SK-N-SH (cell line): ENCODE data around the gene LVRN. TPM values are rescaled to one million over a fixed set of nuclear protein-coding genes. Genes with fewer than 3 reads are reported as not detected.

Experiments
- CTCF ChIA-PET: fragments of 300-600, 350-600 bp; formaldehyde crosslinking; extraction: SDS; loops from one replicate; lab custom pipeline; 2021; lab: Yijun Ruan, JAX
- POLR2A ChIA-PET: fragments of 350-600 bp; sonication (Branson Sonifier 250); formaldehyde crosslinking; extraction: SDS; loops from one replicate; lab custom pipeline; 2020; ENCODE audit warnings: antibody characterized with exemption, inconsistent platforms; lab: Yijun Ruan, JAX
- DNase-seq: peaks from one replicate; pipeline ENCODE4 v3.0.0; 2012
- H2AFZ ChIP-seq: fragments of 200-600 bp; sonication (generic); 2 replicates; pipeline ENCODE4 v1.8.1; 2016; ENCODE audit warnings: antibody characterized with exemption, mild to moderate bottlenecking, low read depth
- H3F3A ChIP-seq: fragments of 200-600 bp; sonication (generic); replicated peaks from 2 replicates; pipeline ENCODE3; 2016; ENCODE audit warnings: antibody characterized with exemption, mild to moderate bottlenecking; ENCODE audit not compliant: insufficient read depth
- H3K27ac ChIP-seq, 2 experiments: fragments of 200-500 bp in 1 of 2; fragments of 200-600 bp in 1 of 2; sonication (Bioruptor generic) in 1 of 2; sonication (generic), shearing (Covaris generic) in 1 of 2; 2 replicates each; pipeline versions ENCODE4 v1.5.1 to v1.6.1; 2014 to 2016; ENCODE audit warnings: low read depth in 2 of 2, inconsistent platforms in 1 of 2, low read length in 1 of 2, mild to moderate bottlenecking in 1 of 2, mixed read lengths in 1 of 2
- H3K27me3 ChIP-seq: fragments of 200-600 bp; sonication (generic), shearing (Covaris generic); 2 replicates; pipeline ENCODE4 v1.6.1; 2016; ENCODE audit warnings: mixed run types; ENCODE audit not compliant: insufficient read depth
- H3K36me3 ChIP-seq, 2 experiments: fragments of 200-500 bp in 1 of 2; fragments of 200-600 bp in 1 of 2; sonication (Bioruptor generic) in 1 of 2; sonication (generic) in 1 of 2; replicated peaks in 1 of 2; 2 replicates each; pipeline versions ENCODE3 to v1.5.1; 2014 to 2016; ENCODE audit warnings: low read length in 1 of 2, mild to moderate bottlenecking in 1 of 2; ENCODE audit not compliant: insufficient read depth in 2 of 2, control insufficient read depth in 1 of 2
- H3K4me1 ChIP-seq, 2 experiments: fragments of 200-500 bp in 1 of 2; fragments of 200-600 bp in 1 of 2; sonication (Bioruptor generic) in 1 of 2; sonication (generic), shearing (Covaris generic) in 1 of 2; 2 replicates each; pipeline versions ENCODE4 v1.5.1 to v1.6.1; 2014 to 2016; ENCODE audit warnings: low read depth in 1 of 2, low read length in 1 of 2, mixed run types in 1 of 2; ENCODE audit not compliant: insufficient read depth in 2 of 2, control insufficient read depth in 1 of 2
- H3K4me2 ChIP-seq: fragments of 200-600 bp; sonication (generic), shearing (Covaris generic); 2 replicates; pipeline ENCODE4 v1.6.1; 2017; ENCODE audit warnings: mixed run types
- H3K4me3 ChIP-seq, 2 experiments: fragments of 200-500 bp in 1 of 2; fragments of 200-600 bp in 1 of 2; sonication (Bioruptor generic) in 1 of 2; sonication (generic), shearing (Covaris generic) in 1 of 2; 2 replicates each; pipeline versions ENCODE4 v1.5.1 to v1.8.1; 2014 to 2016; ENCODE audit warnings: low read depth in 2 of 2, inconsistent platforms in 1 of 2, low read length in 1 of 2, mild to moderate bottlenecking in 1 of 2, mixed read lengths in 1 of 2, moderate library complexity in 1 of 2
- H3K79me2 ChIP-seq: fragments of 200-600 bp; sonication (generic); 2 replicates; pipeline ENCODE4 v1.8.1; 2017; ENCODE audit warnings: mild to moderate bottlenecking; ENCODE audit not compliant: insufficient read depth
- H3K9ac ChIP-seq: fragments of 200-600 bp; sonication (generic); 2 replicates; pipeline ENCODE4 v1.6.1; 2017; ENCODE audit warnings: mixed run types
- H3K9me2 ChIP-seq: fragments of 200-600 bp; sonication (generic); 2 replicates; pipeline ENCODE4 v1.6.1; 2017; ENCODE audit warnings: mixed run types
- H3K9me3 ChIP-seq: fragments of 200-600 bp; sonication (generic); 2 replicates; pipeline ENCODE4 v1.6.1; 2017; ENCODE audit warnings: mixed run types, mild to moderate bottlenecking, moderate library complexity
- H4K20me1 ChIP-seq: fragments of 200-600 bp; sonication (generic); 2 replicates; pipeline ENCODE4 v1.6.1; 2017; ENCODE audit warnings: mild to moderate bottlenecking, mixed run types; ENCODE audit not compliant: insufficient read depth
- ELF1 ChIP-seq: IDR thresholded peaks from 2 replicates; pipeline ENCODE4 v1.4.0; 2012
- FOXJ3 ChIP-seq: sonication (generic); formaldehyde crosslinking; IDR thresholded peaks from 2 replicates; pipeline ENCODE4 v1.5.1; 2020; ENCODE audit warnings: mild to moderate bottlenecking, missing genetic modification reagents
- FOXM1 ChIP-seq: IDR thresholded peaks from 2 replicates; pipeline ENCODE4 v1.4.0; 2012; ENCODE audit warnings: low read depth, mild to moderate bottlenecking
- MEF2A ChIP-seq: IDR thresholded peaks from 2 replicates; pipeline ENCODE4 v1.4.0; 2012; ENCODE audit warnings: low read depth, borderline replicate concordance
- NFIC ChIP-seq: IDR thresholded peaks from 2 replicates; pipeline ENCODE4 v1.4.0; 2012; ENCODE audit warnings: borderline replicate concordance
- NRF1 ChIP-seq: IDR thresholded peaks from 2 replicates; pipeline ENCODE4 v1.6.1; 2012; ENCODE audit warnings: low read depth, mild to moderate bottlenecking, low read length
- TAF1 ChIP-seq: IDR thresholded peaks from 2 replicates; pipeline ENCODE4 v1.6.1; 2012; ENCODE audit warnings: low read depth, mild to moderate bottlenecking, low read length, moderate library complexity, borderline replicate concordance
- TEAD4 ChIP-seq: IDR thresholded peaks from 2 replicates; pipeline ENCODE4 v1.4.0; 2012; ENCODE audit warnings: mild to moderate bottlenecking, borderline replicate concordance; ENCODE audit not compliant: insufficient read depth
- YY1 ChIP-seq: IDR thresholded peaks from 2 replicates; pipeline ENCODE4 v1.4.0; 2012; ENCODE audit warnings: low read depth, mild to moderate bottlenecking
- WGBS: methylation state at CpG from one replicate; pipeline ENCODE4 v1.1.6; 2017; ENCODE audit warnings: low lambda C conversion rate; 5-methylcytosine and 5-hydroxymethylcytosine counted together
- polyA plus RNA-seq, 3 experiments: library from polyadenylated mRNA; depleted of rRNA; stranded (reverse); fragments of >200 nt; gene quantifications; 2 replicates each; pipeline ENCODE4 v1.2.3, GENCODE V29; 2012
- TF ChIP-seq, protein P1 (sequence below): fragments of 200-600 bp; sonication (generic); IDR thresholded peaks from 2 replicates; pipeline ENCODE4 v1.6.1; 2017; ENCODE audit warnings: antibody characterized with exemption, mild to moderate bottlenecking, moderate library complexity

The LVRN gene
- polyA plus RNA-seq, 1 of the 3 experiments (the other 2 are of a cell fraction), result 0.10 TPM

DNA sequence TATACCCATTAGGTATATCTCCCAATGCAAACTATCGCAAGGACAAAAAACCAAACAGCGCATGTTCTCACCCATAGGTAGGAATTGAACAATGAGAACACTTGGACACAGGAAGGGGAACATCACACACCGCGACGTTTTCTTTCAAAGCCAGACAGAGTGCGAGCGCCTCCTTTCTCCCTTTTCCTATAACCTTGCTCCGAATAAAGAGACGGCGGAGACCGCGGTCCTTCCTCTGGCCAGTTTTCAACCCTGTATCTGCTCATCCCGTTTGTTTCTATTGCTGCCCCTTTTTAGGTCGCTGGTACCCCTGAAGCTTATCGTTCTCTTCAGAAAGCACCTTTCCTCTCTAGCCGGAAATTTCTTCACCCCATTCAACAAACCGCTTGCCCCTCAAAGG lies 1.3 kb downstream of the LVRN start:
- 62% methylated on average over 17 of the region's 17 CpGs for WGBS
- Histone ChIP-seq H3K9me3 (no peaks in the 10 kb centered on the region), H3K9ac (no peak overlapping the region), H3K9me2 (no peaks in the 10 kb centered on the region), H2AFZ (no peak overlapping the region), H3K27me3 (peaks cover 36% of the 10 kb centered on the region), H3K36me3 (no peaks in the 10 kb centered on the region), H3F3A (no peaks in the 10 kb centered on the region), H3K4me1 (peaks cover 0 to 23% of the 10 kb centered on the region in 2 experiments; a peak in 2 of 4 replicates), H3K79me2 (no peaks in the 10 kb centered on the region), H3K4me3 (no peak overlapping the region), H3K27ac (no peak overlapping the region), H4K20me1 (no peaks in the 10 kb centered on the region), H3K4me2 (no peak overlapping the region)
- ChIA-PET POLR2A (no interaction called here), CTCF (interaction anchor here (1.0 to 2.4 kb wide), 2 partner anchors 8 to 105 kb away, joined by 3 to 11 read pairs; no protein-coding TSS in a partner anchor)
- peak; percentile 12 for DNase-seq
- TF ChIP-seq, protein P1, sequence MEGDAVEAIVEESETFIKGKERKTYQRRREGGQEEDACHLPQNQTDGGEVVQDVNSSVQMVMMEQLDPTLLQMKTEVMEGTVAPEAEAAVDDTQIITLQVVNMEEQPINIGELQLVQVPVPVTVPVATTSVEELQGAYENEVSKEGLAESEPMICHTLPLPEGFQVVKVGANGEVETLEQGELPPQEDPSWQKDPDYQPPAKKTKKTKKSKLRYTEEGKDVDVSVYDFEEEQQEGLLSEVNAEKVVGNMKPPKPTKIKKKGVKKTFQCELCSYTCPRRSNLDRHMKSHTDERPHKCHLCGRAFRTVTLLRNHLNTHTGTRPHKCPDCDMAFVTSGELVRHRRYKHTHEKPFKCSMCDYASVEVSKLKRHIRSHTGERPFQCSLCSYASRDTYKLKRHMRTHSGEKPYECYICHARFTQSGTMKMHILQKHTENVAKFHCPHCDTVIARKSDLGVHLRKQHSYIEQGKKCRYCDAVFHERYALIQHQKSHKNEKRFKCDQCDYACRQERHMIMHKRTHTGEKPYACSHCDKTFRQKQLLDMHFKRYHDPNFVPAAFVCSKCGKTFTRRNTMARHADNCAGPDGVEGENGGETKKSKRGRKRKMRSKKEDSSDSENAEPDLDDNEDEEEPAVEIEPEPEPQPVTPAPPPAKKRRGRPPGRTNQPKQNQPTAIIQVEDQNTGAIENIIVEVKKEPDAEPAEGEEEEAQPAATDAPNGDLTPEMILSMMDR, result peak; percentile 8; the same call in 1 of the 2 replicates
- TF ChIP-seq FOXJ3 (CRISPR knock-in tag) (no peak), MEF2A (no peak)

DNA sequence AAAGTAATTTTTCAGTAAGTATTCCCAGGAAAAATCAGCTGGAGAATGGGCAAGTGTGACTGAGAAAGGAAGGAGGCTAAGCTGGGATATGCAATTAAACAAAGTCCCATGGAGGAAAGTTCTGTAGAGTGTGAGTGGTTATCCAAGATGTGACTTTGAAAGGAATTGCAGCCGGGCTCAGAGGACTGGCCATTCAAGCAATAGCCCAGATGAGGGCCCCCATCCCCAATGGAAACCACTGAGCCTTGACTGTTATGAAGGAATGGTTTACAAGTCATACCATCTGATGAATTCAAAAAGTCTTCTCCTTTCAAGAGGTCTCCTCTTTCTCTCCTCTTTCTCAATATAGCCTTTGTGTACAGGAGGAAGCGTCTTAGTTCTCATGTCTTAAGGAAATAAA lies 6.5 kb downstream of the LVRN start:
- ChIA-PET CTCF (no interaction called here), POLR2A (no interaction called here)
- whole genome bisulfite sequencing, result 66% methylated on average over 2 of the region's 2 CpGs
- Histone ChIP-seq H3K27me3 (peaks cover 4% of the 10 kb centered on the region), H3K9me3 (no peaks in the 10 kb centered on the region; the same call in 1 of the 2 replicates), H3F3A (no peaks in the 10 kb centered on the region), H4K20me1 (no peaks in the 10 kb centered on the region), H3K4me1 (no peaks in the 10 kb centered on the region), H3K9me2 (no peaks in the 10 kb centered on the region), H3K4me3 (no peak overlapping the region), H3K9ac (no peak overlapping the region), H3K4me2 (no peak overlapping the region), H3K27ac (no peak overlapping the region), H2AFZ (no peak overlapping the region), H3K36me3 (no peaks in the 10 kb centered on the region), H3K79me2 (no peaks in the 10 kb centered on the region)
- TF ChIP-seq TAF1, result no peak
- no peak for TF ChIP-seq TEAD4
- TF ChIP-seq NRF1, result no peak
- no peak for TF ChIP-seq FOXM1
- TF ChIP-seq YY1, result no peak
- no peak for TF ChIP-seq ELF1
- TF ChIP-seq, protein P1, result no peak
- TF ChIP-seq NFIC, result no peak
- TF ChIP-seq MEF2A, result no peak
- DNase-seq, result no peak
